Measurements from ENCODE around the gene CAMK1D.

The CAMK1D gene

DNA sequence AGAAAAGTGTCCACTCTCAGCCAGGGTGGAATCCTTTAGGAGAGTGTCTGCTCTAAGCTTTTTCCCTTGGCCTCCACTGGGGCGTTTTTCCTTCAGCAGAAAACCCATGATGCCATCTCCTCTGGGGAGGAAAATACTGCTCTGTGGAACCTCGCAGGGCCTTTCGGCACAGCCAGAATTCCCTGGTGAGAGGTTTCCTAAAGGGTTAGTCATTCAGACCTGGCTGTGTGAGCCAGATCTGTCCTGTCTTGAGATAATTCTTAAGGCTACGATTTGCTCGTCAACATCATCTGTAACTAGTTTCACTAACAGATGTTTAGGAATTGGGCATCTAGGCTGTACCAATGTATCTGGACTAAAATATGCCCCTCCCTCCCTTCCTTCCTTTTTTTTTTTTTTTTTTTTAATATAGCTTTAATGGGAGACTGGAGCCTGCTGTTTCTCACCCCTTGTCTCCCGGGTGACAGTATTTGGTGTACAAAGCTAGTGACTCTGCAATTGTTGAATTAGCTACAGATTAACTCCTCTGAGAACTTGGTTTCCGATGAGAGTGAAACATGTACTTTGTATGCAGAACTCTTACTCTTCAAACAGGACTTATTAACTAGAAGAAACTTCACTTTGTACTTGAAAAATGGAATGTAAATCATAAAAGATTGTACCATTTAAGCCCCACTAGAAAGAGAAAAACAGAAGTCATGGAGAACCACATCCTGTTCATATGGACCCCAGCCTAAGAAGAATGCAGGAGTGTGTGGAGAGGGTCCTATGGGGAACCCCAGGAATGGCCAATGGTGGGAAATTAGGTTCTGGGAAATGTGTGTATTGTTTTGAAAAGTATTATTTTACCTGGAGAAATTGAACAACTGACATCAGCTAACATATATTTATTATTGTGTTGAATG is 230.9 kb downstream of the CAMK1D start:
- H3K9ac ChIP-seq (ENCODE audit: low read depth, low read length) = no peak overlapping the region
- peaks cover 8% of the 10 kb centered on the region for H3K9me3 ChIP-seq (ENCODE audit: insufficient read depth, low read length, severe bottlenecking)
- no peaks in the 10 kb centered on the region for H4K20me1 ChIP-seq (ENCODE audit: insufficient read depth, low read length)
- H3K79me2 ChIP-seq (ENCODE audit: insufficient read depth, low read length) = no peaks in the 10 kb centered on the region; the same call in 1 of the 2 replicates
- DNase-seq (no peak), ATAC-seq (ENCODE audit: insufficient read depth, low read depth) (peak; percentile 51; the same call in 1 of the 3 replicates)
- TF ChIP-seq, protein P1, sequence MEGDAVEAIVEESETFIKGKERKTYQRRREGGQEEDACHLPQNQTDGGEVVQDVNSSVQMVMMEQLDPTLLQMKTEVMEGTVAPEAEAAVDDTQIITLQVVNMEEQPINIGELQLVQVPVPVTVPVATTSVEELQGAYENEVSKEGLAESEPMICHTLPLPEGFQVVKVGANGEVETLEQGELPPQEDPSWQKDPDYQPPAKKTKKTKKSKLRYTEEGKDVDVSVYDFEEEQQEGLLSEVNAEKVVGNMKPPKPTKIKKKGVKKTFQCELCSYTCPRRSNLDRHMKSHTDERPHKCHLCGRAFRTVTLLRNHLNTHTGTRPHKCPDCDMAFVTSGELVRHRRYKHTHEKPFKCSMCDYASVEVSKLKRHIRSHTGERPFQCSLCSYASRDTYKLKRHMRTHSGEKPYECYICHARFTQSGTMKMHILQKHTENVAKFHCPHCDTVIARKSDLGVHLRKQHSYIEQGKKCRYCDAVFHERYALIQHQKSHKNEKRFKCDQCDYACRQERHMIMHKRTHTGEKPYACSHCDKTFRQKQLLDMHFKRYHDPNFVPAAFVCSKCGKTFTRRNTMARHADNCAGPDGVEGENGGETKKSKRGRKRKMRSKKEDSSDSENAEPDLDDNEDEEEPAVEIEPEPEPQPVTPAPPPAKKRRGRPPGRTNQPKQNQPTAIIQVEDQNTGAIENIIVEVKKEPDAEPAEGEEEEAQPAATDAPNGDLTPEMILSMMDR (IDR thresholded peaks at IDR 0.05; ENCODE audit: borderline replicate concordance, extremely low read depth, low read length, poor library complexity, severe bottlenecking) = no peak
- no peak for TF ChIP-seq EZH2 (IDR thresholded peaks at IDR 0.05; ENCODE audit: borderline replicate concordance, low read depth, low read length, severe bottlenecking)
- no peak overlapping the region for H3K4me3 ChIP-seq (ENCODE audit: low read depth in 1 of 2, low read length in 2 of 2)
- H3K27me3 ChIP-seq (ENCODE audit: insufficient read depth, low read length, poor library complexity) = no peaks in the 10 kb centered on the region
- no peaks in the 10 kb centered on the region; the same call in 1 of the 2 replicates for H3K36me3 ChIP-seq (ENCODE audit: insufficient read depth, low read length)
- peak overlapping the region; percentile 55 for H3K27ac ChIP-seq (ENCODE audit: low read length)
- peaks cover 29% of the 10 kb centered on the region for H3K4me1 ChIP-seq (ENCODE audit: insufficient read depth, low read length)
- H3K4me2 ChIP-seq (ENCODE audit: insufficient read depth, low read length) = no peak overlapping the region
- no peak overlapping the region for H2AFZ ChIP-seq (ENCODE audit: low read depth, low read length)

DNA sequence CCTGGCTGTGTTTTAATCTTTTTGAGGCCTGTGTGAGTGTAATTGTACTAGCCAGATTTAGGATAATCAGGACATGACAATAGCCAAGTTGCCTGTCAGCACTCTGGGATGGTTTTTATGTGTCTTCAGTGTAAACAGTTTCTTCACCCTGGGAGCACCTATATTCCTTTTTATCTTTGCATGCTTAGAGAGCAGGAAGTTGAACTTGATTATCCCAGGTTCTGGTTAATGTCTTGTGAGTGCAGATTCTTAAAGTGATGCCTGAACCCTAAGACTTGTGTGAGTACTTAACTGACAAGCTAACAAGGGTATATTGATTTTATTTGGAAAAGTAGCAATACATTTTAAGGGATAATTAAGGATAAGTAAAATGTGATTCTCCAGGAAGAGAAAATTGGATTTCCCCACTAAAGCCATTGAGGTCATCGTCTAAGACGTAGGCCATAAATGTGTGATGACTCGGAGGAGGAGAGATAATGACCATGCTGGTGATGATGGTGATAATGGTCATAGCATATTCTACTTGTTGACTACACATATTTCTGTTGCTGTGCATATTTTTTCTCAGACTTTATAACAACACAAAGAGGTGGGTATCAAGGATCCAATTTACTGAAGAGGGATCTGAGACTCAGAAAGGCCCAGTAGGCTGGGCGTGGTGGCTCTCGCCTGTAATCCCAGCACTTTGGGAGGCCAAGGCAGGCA is 234.7 kb downstream of the CAMK1D start:
- TF ChIP-seq EZH2 (IDR thresholded peaks at IDR 0.05; ENCODE audit: borderline replicate concordance, low read depth, low read length, severe bottlenecking) = no peak
- TF ChIP-seq, protein P1 (IDR thresholded peaks at IDR 0.05; ENCODE audit: borderline replicate concordance, extremely low read depth, low read length, poor library complexity, severe bottlenecking) = no peak
- ATAC-seq (ENCODE audit: insufficient read depth, low read depth) (no peak), DNase-seq (no peak)
- no peak overlapping the region for H3K9ac ChIP-seq (ENCODE audit: low read depth, low read length)
- H3K27me3 ChIP-seq (ENCODE audit: insufficient read depth, low read length, poor library complexity) = no peaks in the 10 kb centered on the region
- peaks cover 6% of the 10 kb centered on the region for H3K9me3 ChIP-seq (ENCODE audit: insufficient read depth, low read length, severe bottlenecking)
- no peak overlapping the region for H3K4me3 ChIP-seq (ENCODE audit: low read depth in 1 of 2, low read length in 2 of 2)
- H2AFZ ChIP-seq (ENCODE audit: low read depth, low read length) = no peak overlapping the region
- no peaks in the 10 kb centered on the region; the same call in 1 of the 2 replicates for H3K79me2 ChIP-seq (ENCODE audit: insufficient read depth, low read length)
- H3K36me3 ChIP-seq (ENCODE audit: insufficient read depth, low read length) = peaks cover 4% of the 10 kb centered on the region; the same call in 1 of the 2 replicates
- H3K4me1 ChIP-seq (ENCODE audit: insufficient read depth, low read length) = peaks cover 67% of the 10 kb centered on the region
- H4K20me1 ChIP-seq (ENCODE audit: insufficient read depth, low read length) = no peaks in the 10 kb centered on the region
- H3K27ac ChIP-seq (ENCODE audit: low read length) = peak overlapping the region; percentile 58
- no peak overlapping the region for H3K4me2 ChIP-seq (ENCODE audit: insufficient read depth, low read length)

DNA sequence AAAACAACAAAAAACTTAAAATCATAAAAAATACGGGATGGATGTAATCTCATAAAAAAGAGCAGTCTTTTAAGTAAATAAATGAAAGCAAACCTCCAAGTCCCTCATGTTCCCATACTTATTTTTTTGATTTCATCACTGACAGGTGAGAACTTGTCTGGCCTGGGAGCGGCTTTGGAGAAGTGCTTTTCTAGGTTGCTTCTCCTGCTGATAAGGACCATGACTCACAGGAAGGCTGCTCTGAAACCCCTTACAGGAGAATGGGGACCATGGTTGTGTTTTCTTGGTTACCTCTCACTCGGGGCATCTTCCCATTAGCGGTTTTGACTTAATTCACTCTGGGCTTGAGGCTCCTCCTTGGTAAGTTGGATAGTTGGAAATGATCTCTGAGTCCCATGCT is 237.4 kb downstream of the CAMK1D start:
- H4K20me1 ChIP-seq (ENCODE audit: insufficient read depth, low read length) = no peaks in the 10 kb centered on the region
- no peak for ATAC-seq (ENCODE audit: insufficient read depth, low read depth)
- H3K36me3 ChIP-seq (ENCODE audit: insufficient read depth, low read length) = peaks cover 4% of the 10 kb centered on the region; the same call in 1 of the 2 replicates
- peak; percentile 40 for DNase-seq
- TF ChIP-seq EZH2 (IDR thresholded peaks at IDR 0.05; ENCODE audit: borderline replicate concordance, low read depth, low read length, severe bottlenecking) = no peak
- TF ChIP-seq, protein P1 (IDR thresholded peaks at IDR 0.05; ENCODE audit: borderline replicate concordance, extremely low read depth, low read length, poor library complexity, severe bottlenecking) = no peak
- H3K27me3 ChIP-seq (ENCODE audit: insufficient read depth, low read length, poor library complexity) = no peaks in the 10 kb centered on the region
- H3K79me2 ChIP-seq (ENCODE audit: insufficient read depth, low read length) = peaks cover 3% of the 10 kb centered on the region
- peaks cover 77% of the 10 kb centered on the region for H3K4me1 ChIP-seq (ENCODE audit: insufficient read depth, low read length)
- peaks cover 6% of the 10 kb centered on the region for H3K9me3 ChIP-seq (ENCODE audit: insufficient read depth, low read length, severe bottlenecking)
- H3K4me3 ChIP-seq (ENCODE audit: low read depth in 1 of 2, low read length in 2 of 2) = peak overlapping the region in 1 of 2 experiments; percentile 51; a peak in 1 of 4 replicates
- peak overlapping the region; percentile 64 for H3K9ac ChIP-seq (ENCODE audit: low read depth, low read length)
- peak overlapping the region; percentile 98 for H3K27ac ChIP-seq (ENCODE audit: low read length)
- peak overlapping the region; percentile 66 for H3K4me2 ChIP-seq (ENCODE audit: insufficient read depth, low read length)
- no peak overlapping the region; the same call in 1 of the 2 replicates for H2AFZ ChIP-seq (ENCODE audit: low read depth, low read length)

Data from DND-41 (cell line).